Glomerular endothelial cell (primary cell): ENCODE data around the gene YJU2. TPM values are rescaled to one million over a fixed set of nuclear protein-coding genes. Genes with fewer than 3 reads are reported as not detected.

Experiments
- DNase-seq: peaks from one replicate; pipeline ENCODE4 v3.0.0-alpha.2; 2011; ENCODE audit warnings: low read depth, low spot score; ENCODE audit errors: extremely low read depth
- total RNA-seq: library from RNA; depleted of rRNA; stranded (reverse); fragments of >200 nt; gene quantifications from 2 replicates; pipeline ENCODE4 v1.2.3, GENCODE V29; 2015

The YJU2 gene
- total RNA-seq, 1 donor from 2014 or later: 23.9 TPM

- DNase-seq: no peak
Observed at GRCh38 chr19:4295972-4296771, 49.3 kb downstream of the YJU2 start.

DNA sequence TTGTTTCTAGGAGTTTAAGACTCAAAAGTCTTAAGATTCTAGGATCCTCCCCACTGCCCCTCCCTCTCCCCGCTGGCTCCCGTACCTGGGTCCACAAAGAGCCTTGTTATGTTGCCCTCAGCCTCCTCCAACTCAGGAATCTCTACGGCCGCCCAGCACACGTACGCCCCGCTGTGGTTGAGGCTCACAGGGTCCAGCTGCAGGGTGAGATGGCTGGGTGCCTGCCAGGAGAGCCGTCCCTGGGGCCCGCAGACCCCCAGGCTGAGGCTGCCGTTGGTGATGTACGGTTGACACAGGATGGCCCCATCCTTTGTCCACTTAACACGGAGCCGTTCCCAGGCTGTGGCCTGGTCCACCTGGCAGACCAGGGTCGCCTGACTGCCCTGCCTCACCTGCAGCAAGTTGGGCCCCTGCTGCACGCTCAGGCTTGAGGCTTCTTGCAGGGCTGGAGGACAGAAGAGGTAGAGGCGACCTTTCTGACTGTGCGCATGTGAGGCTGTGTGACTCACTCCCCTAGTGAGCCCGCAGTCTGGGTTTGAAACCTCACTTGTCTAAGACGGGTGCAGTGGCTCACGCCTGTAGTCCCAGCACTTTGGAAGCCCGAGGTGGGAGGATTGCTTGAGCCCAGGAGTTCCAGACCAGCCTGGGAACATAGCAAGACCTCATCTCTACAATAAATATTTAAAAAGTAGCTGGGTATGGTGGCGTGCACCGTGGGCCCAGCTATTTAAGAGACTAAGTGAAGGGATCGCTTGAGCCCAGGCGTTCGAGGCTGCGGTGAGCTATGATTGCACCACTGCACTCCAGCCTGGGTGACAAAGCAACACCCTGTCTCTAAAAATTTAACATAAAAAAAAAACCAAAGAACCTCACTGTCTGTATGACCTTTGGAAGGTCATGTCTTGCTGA, 51.3 kb downstream of the YJU2 start:
- DNase-seq: no peak

DNA sequence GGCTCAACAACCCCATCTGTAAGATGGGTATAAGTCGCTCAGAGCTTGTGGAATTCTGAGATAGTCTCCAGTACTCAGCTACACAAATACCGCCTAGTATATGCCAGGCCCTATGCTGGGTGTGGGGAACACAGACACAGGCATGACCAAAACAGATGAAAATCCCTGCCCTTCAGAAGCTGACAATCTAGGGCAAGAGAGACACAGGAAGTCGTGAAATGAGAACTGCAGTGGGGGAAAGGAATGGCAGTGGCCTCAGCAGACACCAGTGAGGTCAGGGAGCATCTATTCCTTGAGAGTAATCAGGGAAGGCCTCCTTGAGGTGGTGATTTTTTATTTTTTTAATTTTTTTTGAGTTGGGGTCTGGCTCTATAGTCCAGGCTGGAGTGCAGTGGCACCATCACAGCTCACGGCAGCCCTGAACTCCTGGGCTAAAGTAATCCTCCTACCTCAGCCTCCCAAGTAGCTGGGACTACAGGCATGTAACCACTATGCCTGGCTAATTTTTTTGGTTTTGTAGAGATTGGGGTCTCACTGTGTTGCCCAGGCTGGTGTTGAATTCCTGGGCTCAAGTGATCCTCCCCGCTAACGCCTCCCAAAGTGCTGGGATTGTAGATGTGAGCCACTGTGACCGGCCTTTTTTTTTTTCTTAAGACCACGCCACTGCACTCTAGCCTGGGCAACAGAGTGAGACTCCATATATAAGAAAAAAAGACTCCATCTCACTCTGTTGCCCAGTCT, 52.1 kb downstream of the YJU2 start:
- no peak for DNase-seq

DNA sequence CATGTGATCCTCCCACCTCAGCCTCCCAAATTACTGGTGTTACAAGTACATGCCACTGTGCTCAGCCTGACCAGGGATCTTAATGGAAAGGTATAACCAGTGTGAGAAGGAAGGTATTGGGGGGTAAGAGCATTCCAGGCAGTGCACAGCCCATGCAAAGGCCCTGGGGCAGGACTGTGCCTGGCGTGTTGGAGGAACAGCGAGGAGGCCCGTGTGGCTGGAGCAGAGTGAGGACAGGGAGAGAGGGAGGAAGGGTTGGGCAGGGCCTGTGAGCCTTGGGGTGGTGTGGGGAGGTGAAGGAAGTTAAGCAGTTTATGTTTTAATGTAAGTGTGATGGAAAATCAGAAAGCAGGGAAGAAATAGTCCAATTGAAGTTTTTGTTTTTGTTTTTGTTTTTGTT, 53.7 kb downstream of the YJU2 start:
- DNase-seq: no peak

- DNase-seq: no peak
Observed at GRCh38 chr19:4301590-4302242, 54.8 kb downstream of the YJU2 start.

DNA sequence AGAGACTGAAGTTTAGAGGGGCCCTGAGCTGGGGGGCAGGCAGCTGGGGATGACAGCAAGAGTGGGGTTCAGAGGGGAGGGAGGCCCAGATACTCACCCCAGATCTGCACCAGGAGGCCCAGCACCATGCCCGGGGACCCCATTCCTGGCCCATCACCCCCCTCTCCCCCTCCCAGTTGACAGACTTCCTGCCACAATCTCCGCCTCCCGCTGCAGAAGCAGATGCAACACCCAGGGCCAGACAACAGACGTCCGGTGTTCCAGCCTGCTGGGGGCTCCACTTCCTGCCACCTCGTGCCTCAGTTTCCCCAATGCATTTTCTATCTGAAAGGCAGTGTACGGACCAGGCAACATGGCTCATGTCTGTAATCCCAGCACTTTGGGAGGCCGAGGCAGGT, 55.4 kb downstream of the YJU2 start, which contains the start of gene TMIGD2:
Gene TMIGD2 (minus strand): TSS at position 147 of the 398 bp plus-strand sequence. CDS start 4 bp downstream, at position 143.
- no peak for DNase-seq

GRCh38 chr19:4303819-4304537, 57.1 kb downstream of the YJU2 start:
- DNase-seq: no peak

DNA sequence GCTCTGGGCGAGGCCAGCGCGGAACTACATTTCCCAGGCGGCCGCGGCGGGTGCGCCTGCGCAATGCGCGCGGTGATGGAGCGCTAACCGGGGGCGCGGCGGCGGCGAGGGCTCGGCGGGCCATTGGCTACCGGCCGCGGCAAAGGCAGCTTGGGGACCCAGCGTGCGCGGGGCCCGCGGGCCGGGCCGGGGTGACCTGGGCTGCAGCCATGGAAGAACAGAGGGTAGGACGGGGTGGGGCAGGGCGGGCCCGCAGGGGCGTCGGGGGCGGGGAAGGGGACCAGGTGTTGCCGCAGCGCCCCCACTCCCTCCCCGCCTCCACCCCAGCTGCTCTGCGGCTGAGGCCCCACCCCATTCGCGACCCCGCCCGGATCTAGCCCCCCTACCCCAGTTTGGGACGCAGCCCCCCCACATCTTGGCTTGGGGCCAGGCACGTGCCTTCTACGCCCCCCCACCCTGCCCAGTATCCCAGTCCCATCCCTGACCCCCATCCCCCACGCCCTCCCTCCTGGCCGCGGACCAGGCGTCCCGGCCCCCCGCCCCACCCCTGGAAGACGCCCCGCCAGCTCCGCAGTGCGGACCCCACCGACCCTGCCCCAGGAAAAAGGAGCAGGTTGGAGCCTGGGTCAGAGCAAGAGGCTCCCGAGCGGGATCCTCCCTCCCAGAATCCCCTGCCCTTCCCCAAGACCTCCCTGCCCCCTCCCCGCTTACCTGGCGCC, 57.8 kb downstream of the YJU2 start, which contains the start of gene FSD1:
Gene FSD1 (plus strand): TSS at position 61 of the 719 bp plus-strand sequence. CDS start 149 bp downstream, at position 210.
- DNase-seq: no peak

- DNase-seq: no peak
Observed at GRCh38 chr19:4305257-4305612, 58.4 kb downstream of the YJU2 start.

GRCh38 chr19:4305659-4306058, 58.8 kb downstream of the YJU2 start:
- DNase-seq: no peak

- DNase-seq: no peak
Observed at GRCh38 chr19:4310247-4311121, 63.6 kb downstream of the YJU2 start.

DNA sequence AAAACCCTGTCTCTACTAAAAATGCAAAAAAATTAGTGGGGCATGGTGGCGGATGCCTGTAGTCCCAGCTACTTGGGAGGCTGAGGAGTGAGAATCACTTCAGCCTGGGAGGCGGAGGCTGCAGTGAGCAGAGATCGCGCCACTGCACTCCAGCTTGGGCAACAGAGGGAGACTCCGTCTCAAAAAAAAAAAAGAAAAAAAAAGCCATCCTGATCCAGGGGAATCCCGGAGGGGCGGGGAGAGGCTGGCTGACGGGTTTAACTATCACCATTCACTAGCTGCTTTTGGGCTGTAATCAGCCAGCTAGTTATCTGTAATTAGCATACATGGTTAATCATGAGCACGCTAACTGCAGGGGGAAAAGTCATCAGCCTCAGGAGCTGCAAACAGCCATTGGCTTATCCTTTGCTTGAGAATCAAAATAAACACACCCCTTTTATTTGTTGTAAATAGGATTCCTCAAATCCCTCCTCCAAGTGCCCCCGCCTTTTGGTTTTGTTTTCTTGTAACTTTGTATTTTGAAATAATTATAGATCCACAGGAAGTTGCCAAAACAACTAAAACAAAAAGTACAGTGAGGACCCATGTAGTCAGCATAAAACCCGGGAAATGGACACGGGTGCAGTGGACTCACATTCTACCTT, 67.1 kb downstream of the YJU2 start:
- DNase-seq: no peak

DNA sequence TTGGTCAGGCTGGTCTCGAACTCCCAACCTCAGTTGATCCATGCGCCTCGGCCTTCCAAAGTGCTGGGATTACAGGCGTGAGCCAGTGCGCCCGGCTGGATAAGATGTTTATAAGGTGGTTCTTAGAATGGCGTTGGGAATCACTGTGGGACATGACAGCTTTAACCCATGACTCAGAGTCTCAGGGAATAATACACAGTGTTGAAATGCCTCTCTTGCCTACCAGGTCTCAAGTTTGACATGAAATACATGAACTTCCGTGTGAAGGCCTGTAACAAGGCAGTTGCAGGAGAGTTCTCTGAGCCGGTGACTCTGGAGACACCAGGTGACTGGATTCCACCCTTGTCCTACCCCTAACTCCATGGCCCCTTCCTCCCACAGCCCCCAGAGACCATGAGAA, 70.1 kb downstream of the YJU2 start:
- DNase-seq: no peak

DNA sequence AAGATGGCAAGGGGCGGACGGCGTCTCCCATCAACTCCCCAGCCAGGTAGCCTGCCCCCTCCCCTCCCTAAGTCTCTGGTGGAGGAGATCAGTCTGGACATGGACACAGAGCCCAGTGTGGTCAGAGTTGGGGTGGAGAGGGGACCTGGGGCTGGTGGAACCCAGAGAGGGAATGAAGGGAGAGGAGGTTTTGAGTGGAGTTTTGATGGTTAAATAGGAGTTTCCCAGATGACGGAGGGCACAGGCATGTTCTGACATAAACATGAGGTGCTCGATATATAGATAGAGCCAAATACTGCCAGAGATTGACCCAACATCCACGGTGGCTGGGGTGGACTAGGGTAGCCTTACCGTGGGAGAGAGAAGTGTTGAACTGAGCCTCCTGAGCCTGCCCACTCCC, 71.6 kb downstream of the YJU2 start:
- no peak for DNase-seq
